Mesenchymal stem cell (in vitro differentiated cells and primary cell): ENCODE measurements around the gene TAC4.

ENCODE experiments used
- DNase-seq: peaks from one replicate; pipeline ENCODE4 v3.0.0-alpha.2; 2013
- H2AFZ ChIP-seq: one replicate; pipeline ENCODE4 v1.6.1; 2013; ENCODE audit warnings: low read depth, mild to moderate bottlenecking, control low read depth, inconsistent platforms, low read length, moderate library complexity
- H2AK5ac ChIP-seq: 2 replicates; pipeline ENCODE4 v1.6.1; 2013; ENCODE audit warnings: low read length, moderate library complexity, mild to moderate bottlenecking, inconsistent platforms; ENCODE audit not compliant: severe bottlenecking
- H2BK120ac ChIP-seq: one replicate; pipeline ENCODE4 v1.6.1; 2013; ENCODE audit warnings: low read depth, mild to moderate bottlenecking, inconsistent platforms, low read length, moderate library complexity
- H2BK12ac ChIP-seq, 2 experiments: one replicate each; pipeline ENCODE4 v1.6.1; 2013; ENCODE audit warnings: inconsistent platforms in 2 of 2, low read length in 2 of 2, mild to moderate bottlenecking in 2 of 2, moderate library complexity in 2 of 2, control low read depth in 1 of 2
- H2BK15ac ChIP-seq: one replicate; pipeline ENCODE4 v1.6.1; 2013; ENCODE audit warnings: mild to moderate bottlenecking, low read depth, inconsistent platforms; ENCODE audit not compliant: poor library complexity, severe bottlenecking
- H2BK5ac ChIP-seq: 2 replicates; pipeline ENCODE4 v1.6.1; 2013; ENCODE audit warnings: low read depth, mild to moderate bottlenecking, low read length, control low read depth, inconsistent platforms; ENCODE audit not compliant: poor library complexity, severe bottlenecking
- H3K14ac ChIP-seq, 2 experiments: one replicate each; pipeline ENCODE4 v1.6.1; 2013; ENCODE audit warnings: inconsistent platforms in 2 of 2, low read length in 2 of 2, control low read depth in 1 of 2, mild to moderate bottlenecking in 1 of 2, moderate library complexity in 1 of 2
- H3K18ac ChIP-seq, 2 experiments: one replicate each; pipeline ENCODE4 v1.6.1; 2013; ENCODE audit warnings: inconsistent platforms in 2 of 2, low read length in 2 of 2, control low read depth in 1 of 2, low read depth in 1 of 2, mild to moderate bottlenecking in 1 of 2
- H3K23ac ChIP-seq, 2 experiments: one replicate each; pipeline ENCODE4 v1.6.1; 2013; ENCODE audit warnings: inconsistent platforms in 2 of 2, low read length in 2 of 2, mild to moderate bottlenecking in 2 of 2, moderate library complexity in 2 of 2, control low read depth in 1 of 2
- H3K27ac ChIP-seq: 2 replicates; pipeline ENCODE4 v1.5.1; 2013; ENCODE audit warnings: mild to moderate bottlenecking, moderate library complexity, low read length, control low read depth, inconsistent platforms; ENCODE audit not compliant: poor library complexity, severe bottlenecking
- H3K27me3 ChIP-seq, 2 experiments: 2 replicates each; pipeline versions ENCODE4 v1.6.1 to v1.7.0; 2013; ENCODE audit warnings: low read length in 2 of 2, mild to moderate bottlenecking in 2 of 2, moderate library complexity in 2 of 2, control low read depth in 1 of 2, inconsistent platforms in 1 of 2; ENCODE audit not compliant: control insufficient read depth in 1 of 2, insufficient read depth in 1 of 2
- H3K36me3 ChIP-seq, 2 experiments: 2 replicates each; pipeline versions ENCODE4 v1.6.1 to v1.7.0; 2013; ENCODE audit warnings: low read length in 2 of 2, control low read depth in 1 of 2, inconsistent platforms in 1 of 2, low read depth in 1 of 2, mild to moderate bottlenecking in 1 of 2; ENCODE audit not compliant: insufficient read depth in 2 of 2, control insufficient read depth in 1 of 2
- H3K4ac ChIP-seq, 2 experiments: one replicate each; pipeline ENCODE4 v1.6.1; 2013; ENCODE audit warnings: inconsistent platforms in 2 of 2, low read length in 2 of 2, mild to moderate bottlenecking in 2 of 2, moderate library complexity in 2 of 2, control low read depth in 1 of 2, low read depth in 1 of 2
- H3K4me1 ChIP-seq: 2 replicates; pipeline ENCODE4 v1.6.1; 2013; ENCODE audit warnings: low read depth, low read length, control low read depth; ENCODE audit not compliant: control insufficient read depth, insufficient read depth
- H3K4me2 ChIP-seq: 2 replicates; pipeline ENCODE4 v1.6.1; 2013; ENCODE audit warnings: low read length, mild to moderate bottlenecking, inconsistent platforms; ENCODE audit not compliant: poor library complexity, severe bottlenecking
- H3K4me3 ChIP-seq, 2 experiments: 2 replicates each; pipeline versions ENCODE4 v1.5.1 to v1.7.0; 2013; ENCODE audit warnings: low read length in 2 of 2, mild to moderate bottlenecking in 2 of 2, control low read depth in 1 of 2, low read depth in 1 of 2; ENCODE audit not compliant: insufficient read depth in 1 of 2
- H3K79me1 ChIP-seq: replicated peaks from 2 replicates; pipeline ENCODE4 v1.6.1; 2013; ENCODE audit warnings: mild to moderate bottlenecking, control low read depth, low read length, inconsistent platforms; ENCODE audit not compliant: poor library complexity, severe bottlenecking
- H3K9ac ChIP-seq: 2 replicates; pipeline ENCODE4 v1.7.0; 2013; ENCODE audit warnings: mild to moderate bottlenecking, low read length, moderate library complexity
- H3K9me3 ChIP-seq: 2 replicates; pipeline ENCODE4 v1.7.0; 2013; ENCODE audit warnings: mild to moderate bottlenecking, low read length; ENCODE audit not compliant: control insufficient read depth
- H4K8ac ChIP-seq: one replicate; pipeline ENCODE4 v1.6.1; 2013; ENCODE audit warnings: inconsistent platforms, mild to moderate bottlenecking, low read length, moderate library complexity
- H4K91ac ChIP-seq: one replicate; pipeline ENCODE4 v1.6.1; 2013; ENCODE audit warnings: mild to moderate bottlenecking, low read length, inconsistent platforms
- WGBS: methylation state at CpG from one replicate; pipeline ENCODE4 v1.1.7; 2013; ENCODE audit warnings: mixed read lengths; 5-methylcytosine and 5-hydroxymethylcytosine counted together

Gene TAC4

DNA sequence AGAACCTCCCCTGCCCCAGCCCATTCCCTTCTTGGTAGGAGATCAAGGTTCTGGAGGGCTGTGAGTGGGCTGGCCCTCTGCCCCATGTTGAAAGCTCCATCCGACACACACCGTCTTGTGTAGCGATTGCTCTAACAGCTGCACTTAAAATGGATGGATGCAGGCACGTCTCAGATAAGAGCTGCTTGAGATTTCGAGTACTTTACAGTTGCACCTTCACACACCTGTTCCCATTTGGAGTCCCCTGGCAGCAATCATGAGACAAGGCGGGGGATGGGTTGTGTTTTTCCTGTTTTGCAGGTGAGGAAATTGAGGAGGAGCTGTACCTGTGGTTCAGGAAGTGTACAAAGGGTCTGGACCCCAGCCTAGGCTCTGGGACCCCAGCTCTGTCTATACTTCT lies 25.6 kb upstream of the TAC4 start:
- H3K4me3 ChIP-seq = no peak overlapping the region
- H3K4ac ChIP-seq = no peak overlapping the region
- no peak for DNase-seq
- H2BK120ac ChIP-seq = no peak overlapping the region
- no peaks in the 10 kb centered on the region for H3K9me3 ChIP-seq
- H2AK5ac ChIP-seq = no peak overlapping the region
- H3K27ac ChIP-seq = no peak overlapping the region
- H2BK15ac ChIP-seq = no peak overlapping the region
- no peak overlapping the region for H3K4me2 ChIP-seq
- H3K4me1 ChIP-seq = peaks cover 5% of the 10 kb centered on the region
- H3K23ac ChIP-seq = no peak overlapping the region
- no peak overlapping the region for H3K14ac ChIP-seq
- peaks cover 67 to 72% of the 10 kb centered on the region in 2 experiments for H3K27me3 ChIP-seq
- no peak overlapping the region for H3K18ac ChIP-seq
- no peaks in the 10 kb centered on the region for H3K36me3 ChIP-seq
- H4K8ac ChIP-seq = no peak overlapping the region
- H2AFZ ChIP-seq = no peak overlapping the region
- H2BK5ac ChIP-seq = no peak overlapping the region
- 88% methylated on average over 5 of the region's 6 CpGs for WGBS
- H4K91ac ChIP-seq = no peak overlapping the region
- no peak overlapping the region for H3K9ac ChIP-seq
- no peak overlapping the region for H2BK12ac ChIP-seq
- no peaks in the 10 kb centered on the region for H3K79me1 ChIP-seq

- Histone ChIP-seq H4K8ac (no peak overlapping the region), H3K27ac (no peak overlapping the region), H3K9me3 (no peaks in the 10 kb centered on the region), H3K36me3 (no peaks in the 10 kb centered on the region), H2AK5ac (no peak overlapping the region), H2AFZ (no peak overlapping the region), H3K9ac (no peak overlapping the region), H2BK15ac (no peak overlapping the region), H3K79me1 (no peaks in the 10 kb centered on the region), H3K4me1 (peaks cover 5% of the 10 kb centered on the region), H2BK120ac (no peak overlapping the region), H3K4me2 (no peak overlapping the region), H3K4ac (no peak overlapping the region), H3K14ac (no peak overlapping the region), H3K23ac (no peak overlapping the region), H3K27me3 (peaks cover 73 to 75% of the 10 kb centered on the region in 2 experiments), H3K4me3 (no peak overlapping the region), H4K91ac (no peak overlapping the region), H3K18ac (no peak overlapping the region), H2BK12ac (no peak overlapping the region), H2BK5ac (no peak overlapping the region)
- WGBS = 54% methylated on average over 5 of the region's 6 CpGs
- DNase-seq = no peak
Measured at GRCh38 chr17:49872754-49873377, 25.0 kb upstream of the TAC4 start.

DNA sequence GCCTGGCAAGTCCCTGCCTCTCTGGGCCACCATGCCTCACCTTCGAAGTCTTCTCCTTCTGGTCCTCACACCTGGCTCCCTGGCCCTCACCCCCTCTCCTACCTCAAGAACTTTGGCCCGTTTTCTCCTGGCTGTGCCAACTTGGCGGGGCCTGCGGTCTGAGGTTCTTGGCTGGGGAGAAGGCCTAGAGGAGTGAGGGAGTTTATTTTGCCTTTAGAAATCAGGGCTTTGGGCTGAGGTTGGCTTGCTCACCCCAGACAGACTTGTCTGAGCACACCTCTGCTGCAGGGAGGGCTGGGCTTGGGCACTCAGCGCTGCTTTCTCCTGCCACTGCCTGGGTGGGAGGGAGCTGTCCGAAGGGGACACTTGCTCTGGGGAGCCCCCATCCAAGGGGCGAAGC lies 23.3 kb upstream of the TAC4 start:
- no peak overlapping the region for H3K23ac ChIP-seq
- no peak overlapping the region for H2AFZ ChIP-seq
- H3K9me3 ChIP-seq = no peaks in the 10 kb centered on the region
- 86% methylated on average over 7 of the region's 7 CpGs for WGBS
- H3K4ac ChIP-seq = no peak overlapping the region
- no peak overlapping the region for H3K4me2 ChIP-seq
- no peaks in the 10 kb centered on the region for H3K79me1 ChIP-seq
- no peak overlapping the region for H4K8ac ChIP-seq
- no peak overlapping the region for H2BK12ac ChIP-seq
- no peak overlapping the region for H3K4me3 ChIP-seq
- peaks cover 5% of the 10 kb centered on the region for H3K4me1 ChIP-seq
- DNase-seq = no peak
- H4K91ac ChIP-seq = no peak overlapping the region
- H3K18ac ChIP-seq = no peak overlapping the region
- H2BK5ac ChIP-seq = no peak overlapping the region
- H2AK5ac ChIP-seq = no peak overlapping the region
- H2BK15ac ChIP-seq = no peak overlapping the region
- no peaks in the 10 kb centered on the region for H3K36me3 ChIP-seq
- no peak overlapping the region for H2BK120ac ChIP-seq
- no peak overlapping the region for H3K9ac ChIP-seq
- no peak overlapping the region for H3K14ac ChIP-seq
- no peak overlapping the region for H3K27ac ChIP-seq
- H3K27me3 ChIP-seq = peaks cover 72 to 82% of the 10 kb centered on the region in 2 experiments

DNA sequence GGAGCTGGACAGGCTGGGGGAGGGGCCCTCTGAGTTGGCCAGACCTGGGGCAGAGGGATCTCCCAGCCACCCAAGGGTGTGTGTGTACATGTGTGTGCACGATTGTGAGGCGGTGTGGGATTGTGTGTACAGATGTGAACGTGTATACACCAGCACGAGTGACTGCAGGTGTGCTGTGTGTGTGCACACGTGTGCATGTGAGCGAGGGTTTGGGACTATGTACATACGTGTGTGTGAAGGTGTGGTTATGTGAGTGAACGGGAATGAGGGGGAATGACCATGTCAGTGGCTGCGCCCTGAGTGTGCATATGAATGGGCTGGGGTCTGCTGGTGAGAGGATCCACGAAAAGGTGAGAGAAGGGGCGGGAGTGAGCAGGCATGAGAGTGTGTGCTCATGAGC lies 22.4 kb upstream of the TAC4 start:
- H3K4ac ChIP-seq = no peak overlapping the region
- H2AK5ac ChIP-seq = no peak overlapping the region
- no peak overlapping the region for H2BK5ac ChIP-seq
- no peak overlapping the region for H3K9ac ChIP-seq
- H2BK12ac ChIP-seq = no peak overlapping the region
- H3K14ac ChIP-seq = no peak overlapping the region
- H2BK120ac ChIP-seq = no peak overlapping the region
- no peak overlapping the region for H3K4me3 ChIP-seq
- peaks cover 4% of the 10 kb centered on the region for H3K4me1 ChIP-seq
- DNase-seq = no peak
- no peak overlapping the region for H3K23ac ChIP-seq
- no peaks in the 10 kb centered on the region for H3K9me3 ChIP-seq
- no peak overlapping the region for H3K18ac ChIP-seq
- H3K27ac ChIP-seq = no peak overlapping the region
- H2AFZ ChIP-seq = no peak overlapping the region
- H2BK15ac ChIP-seq = no peak overlapping the region
- peaks cover 65 to 72% of the 10 kb centered on the region in 2 experiments for H3K27me3 ChIP-seq
- 80% methylated on average over 10 of the region's 11 CpGs for WGBS
- H3K4me2 ChIP-seq = no peak overlapping the region
- H4K91ac ChIP-seq = no peak overlapping the region
- no peaks in the 10 kb centered on the region for H3K36me3 ChIP-seq
- H3K79me1 ChIP-seq = no peaks in the 10 kb centered on the region
- H4K8ac ChIP-seq = no peak overlapping the region
